PC-3 (cell line): Measurements from ENCODE around the gene AOPEP. TPM values are rescaled to one million over a fixed set of nuclear protein-coding genes. Genes with fewer than 3 reads are reported as not detected.

Source experiments
- ATAC-seq: fragments of 200-7000 bp; cut with Tn5 transposase; 2 replicates; pipeline ENCODE4 v1.9.1; 2020; ENCODE audit warnings: mild to moderate bottlenecking, moderate library complexity
- BruUV-seq: library from RNA; stranded (reverse); fragments of 400-500 nt; replicated peaks from 2 replicates; lab custom pipeline; 2021; lab: Mats Ljungman, UMichigan
- CTCF ChIA-PET: fragments of 300-600 bp; sonication (Branson Sonifier 250); formaldehyde crosslinking; loops from one replicate; lab custom pipeline; 2022; ENCODE audit warnings: antibody characterized with exemption; lab: Charles Lee
- POLR2A ChIA-PET: fragments of 300-600 bp; sonication (Branson Sonifier 250); formaldehyde crosslinking; loops from one replicate; lab custom pipeline; 2022; ENCODE audit warnings: antibody characterized with exemption; ENCODE audit not compliant: unreplicated experiment; lab: Charles Lee
- DNase-seq: peaks from one replicate; pipeline ENCODE4 v3.0.0-alpha.2; 2015
- H2AFZ ChIP-seq: fragments of 300-600 bp; sonication (generic); 2 replicates; pipeline ENCODE4 v1.6.0; 2016; ENCODE audit warnings: antibody characterized with exemption, low read length
- H3F3A ChIP-seq: fragments of 300-600 bp; sonication (generic); one replicate; pipeline ENCODE4 v1.6.0; 2017; ENCODE audit warnings: antibody characterized with exemption, low read length, control low read depth, mild to moderate bottlenecking; ENCODE audit not compliant: unreplicated experiment
- H3K27ac ChIP-seq: fragments of 300-600 bp; sonication (generic); 2 replicates; pipeline ENCODE4 v1.5.1; 2016; ENCODE audit warnings: mild to moderate bottlenecking, low read length
- H3K27me3 ChIP-seq: fragments of 300-600 bp; sonication (generic); 2 replicates; pipeline ENCODE4 v1.6.1; 2016; ENCODE audit warnings: low read length, mixed read lengths
- H3K36me3 ChIP-seq: fragments of 300-600 bp; sonication (generic); 2 replicates; pipeline ENCODE4 v1.6.1; 2016; ENCODE audit warnings: low read depth, mixed run types, low read length, mixed read lengths
- H3K4me1 ChIP-seq: fragments of 300-600 bp; sonication (generic); 2 replicates; pipeline ENCODE4 v1.5.1; 2016; ENCODE audit warnings: low read length; ENCODE audit not compliant: insufficient read depth
- H3K4me2 ChIP-seq: fragments of 300-600 bp; sonication (generic); 2 replicates; pipeline ENCODE4 v1.6.0; 2016; ENCODE audit warnings: low read length
- H3K4me3 ChIP-seq: fragments of 300-600 bp; sonication (generic); 2 replicates; pipeline ENCODE4 v1.5.1; 2016; ENCODE audit warnings: mild to moderate bottlenecking, low read length, mixed read lengths
- H3K79me2 ChIP-seq: fragments of 300-600 bp; sonication (generic); 2 replicates; pipeline ENCODE4 v1.6.1; 2017; ENCODE audit warnings: low read length, mixed read lengths
- H3K9ac ChIP-seq: fragments of 300-600 bp; sonication (generic); 2 replicates; pipeline ENCODE4 v1.6.0; 2016; ENCODE audit warnings: mild to moderate bottlenecking, low read length
- H3K9me2 ChIP-seq: fragments of 300-600 bp; sonication (generic); replicated peaks from 2 replicates; pipeline ENCODE4 v1.6.1; 2016; ENCODE audit warnings: mixed run types, low read length, mixed read lengths
- H3K9me3 ChIP-seq: fragments of 300-600 bp; sonication (generic); 2 replicates; pipeline ENCODE4 v1.6.1; 2016; ENCODE audit warnings: low read length, mixed read lengths
- H4K20me1 ChIP-seq: fragments of 300-600 bp; sonication (generic); 2 replicates; pipeline ENCODE4 v1.6.1; 2016; ENCODE audit warnings: low read length, mixed read lengths
- EZH2 ChIP-seq: fragments of 300-600 bp; sonication (generic); IDR thresholded peaks from one replicate; pipeline ENCODE4 v1.6.1; 2017; ENCODE audit warnings: antibody characterized with exemption, mild to moderate bottlenecking, low read length; ENCODE audit not compliant: unreplicated experiment
- EZH2phosphoT487 ChIP-seq: fragments of 300-600 bp; sonication (generic); IDR thresholded peaks from 2 replicates; pipeline ENCODE4 v1.6.1; 2018; ENCODE audit warnings: mild to moderate bottlenecking, antibody characterized with exemption, low read length, borderline replicate concordance
- intact Hi-C: fragments of 100-400 bp; cut with micrococcal nuclease; formaldehyde crosslinking; loops from 2 replicates; pipeline ENCODE4 v1.9.0; 2023
- total RNA-seq: library from RNA; depleted of rRNA; stranded (reverse); fragments of >200 nt; gene quantifications from 2 replicates; pipeline ENCODE4 v1.2.3, GENCODE V29; 2014
- TF ChIP-seq, protein P1 (sequence below): fragments of 300-600 bp; sonication (generic); conservative IDR thresholded peaks from 2 replicates; pipeline ENCODE4 v1.5.1; 2017; ENCODE audit warnings: antibody characterized with exemption, low read depth, mild to moderate bottlenecking, low read length

Gene AOPEP
- total RNA-seq, 1 experiment from 2014 or later, result 23.1 TPM

DNA sequence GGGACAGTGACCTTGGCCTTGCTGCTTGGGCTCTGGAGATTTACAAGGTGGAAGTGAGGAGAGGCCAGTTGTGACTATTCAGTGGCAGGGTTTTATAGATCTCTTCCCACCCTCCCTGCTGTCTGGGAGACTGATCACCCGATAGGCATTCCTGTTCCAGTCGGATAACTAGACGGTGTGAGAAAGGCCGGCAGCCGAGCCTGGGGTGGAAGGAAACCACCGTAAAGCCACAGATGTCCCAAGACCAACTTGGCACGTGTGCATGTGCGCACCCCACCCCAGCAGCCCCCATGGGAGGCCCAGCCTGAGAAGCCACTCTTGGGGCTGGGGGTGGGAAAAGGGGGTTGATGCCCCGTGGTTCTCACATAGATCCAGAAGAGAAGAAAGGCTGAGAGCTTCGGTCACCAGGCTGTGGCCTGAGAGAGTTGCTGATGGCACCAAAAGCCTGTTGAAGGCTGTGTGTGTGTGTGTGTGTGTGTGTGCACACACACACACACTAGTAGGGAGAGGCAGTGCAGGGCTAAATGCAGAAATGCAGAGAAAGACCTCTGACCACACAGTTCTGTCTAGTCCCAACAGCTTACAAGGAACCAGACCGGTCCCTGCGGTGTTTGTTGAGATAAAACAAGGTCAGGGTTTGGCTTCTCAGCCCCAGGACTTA lies 365.2 kb downstream of the AOPEP start:
- H3K36me3 ChIP-seq, result no peaks in the 10 kb centered on the region
- ChIA-PET CTCF (interaction anchor here (0.6 to 1.4 kb wide), 3 partner anchors 24 to 266 kb away, joined by 4 to 5 read pairs (median 4); no protein-coding TSS in a partner anchor), POLR2A (no interaction called here)
- H3K79me2 ChIP-seq, result no peaks in the 10 kb centered on the region
- no peaks in the 10 kb centered on the region for H4K20me1 ChIP-seq
- peaks cover 30% of the 10 kb centered on the region for H3K4me1 ChIP-seq
- no peaks in the 10 kb centered on the region for H3K27me3 ChIP-seq
- ATAC-seq, result peak; percentile 59
- TF ChIP-seq, protein P1, sequence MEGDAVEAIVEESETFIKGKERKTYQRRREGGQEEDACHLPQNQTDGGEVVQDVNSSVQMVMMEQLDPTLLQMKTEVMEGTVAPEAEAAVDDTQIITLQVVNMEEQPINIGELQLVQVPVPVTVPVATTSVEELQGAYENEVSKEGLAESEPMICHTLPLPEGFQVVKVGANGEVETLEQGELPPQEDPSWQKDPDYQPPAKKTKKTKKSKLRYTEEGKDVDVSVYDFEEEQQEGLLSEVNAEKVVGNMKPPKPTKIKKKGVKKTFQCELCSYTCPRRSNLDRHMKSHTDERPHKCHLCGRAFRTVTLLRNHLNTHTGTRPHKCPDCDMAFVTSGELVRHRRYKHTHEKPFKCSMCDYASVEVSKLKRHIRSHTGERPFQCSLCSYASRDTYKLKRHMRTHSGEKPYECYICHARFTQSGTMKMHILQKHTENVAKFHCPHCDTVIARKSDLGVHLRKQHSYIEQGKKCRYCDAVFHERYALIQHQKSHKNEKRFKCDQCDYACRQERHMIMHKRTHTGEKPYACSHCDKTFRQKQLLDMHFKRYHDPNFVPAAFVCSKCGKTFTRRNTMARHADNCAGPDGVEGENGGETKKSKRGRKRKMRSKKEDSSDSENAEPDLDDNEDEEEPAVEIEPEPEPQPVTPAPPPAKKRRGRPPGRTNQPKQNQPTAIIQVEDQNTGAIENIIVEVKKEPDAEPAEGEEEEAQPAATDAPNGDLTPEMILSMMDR, result no peak
- no peak for TF ChIP-seq EZH2
- no peak for TF ChIP-seq EZH2phosphoT487
- H3K4me3 ChIP-seq, result peak overlapping the region; percentile 20; the same call in 1 of the 2 replicates
- H3F3A ChIP-seq, result no peaks in the 10 kb centered on the region
- H3K9me2 ChIP-seq, result no peaks in the 10 kb centered on the region
- H3K9ac ChIP-seq, result peak overlapping the region; percentile 66
- H3K9me3 ChIP-seq, result no peaks in the 10 kb centered on the region
- H3K27ac ChIP-seq, result peak overlapping the region; percentile 95
- peak overlapping the region; percentile 36; the same call in 1 of the 2 replicates for H2AFZ ChIP-seq
- peak; percentile 53 for DNase-seq
- peak overlapping the region; percentile 62 for H3K4me2 ChIP-seq
- no TSS peak for BruUV-seq
- intact Hi-C loops, result no loop called here

GRCh38 chr9:95092262-95093072 lies 366.0 kb downstream of the AOPEP start:
- POLR2A ChIA-PET, result no interaction called here

More at GRCh38 chr9:95092262-95093072, 366.0 kb downstream of the AOPEP start:
- Histone ChIP-seq H3K79me2 (no peaks in the 10 kb centered on the region), H3K9me2 (no peaks in the 10 kb centered on the region), H3K9ac (peak overlapping the region; percentile 66), H3K27ac (peak overlapping the region; percentile 95), H4K20me1 (no peaks in the 10 kb centered on the region), H3K27me3 (no peaks in the 10 kb centered on the region), H3K4me2 (peak overlapping the region; percentile 62), H2AFZ (peak overlapping the region; percentile 36; the same call in 1 of the 2 replicates), H3K4me1 (peaks cover 30% of the 10 kb centered on the region), H3F3A (no peaks in the 10 kb centered on the region), H3K4me3 (peak overlapping the region; percentile 20; the same call in 1 of the 2 replicates), H3K9me3 (no peaks in the 10 kb centered on the region), H3K36me3 (no peaks in the 10 kb centered on the region)
- CTCF ChIA-PET, result interaction anchor here (0.6 to 1.4 kb wide), 3 partner anchors 23 to 267 kb away, joined by 4 to 5 read pairs (median 4); no protein-coding TSS in a partner anchor
- intact Hi-C loops, result no loop called here
- no TSS peak for BruUV-seq
- TF ChIP-seq, protein P1, result no peak
- peak; percentile 91 for ATAC-seq
- peak; percentile 78 for DNase-seq
